IPS DF 6.9 (cell line): ENCODE data around the gene DNAH9.

Experiments
- DNase-seq: peaks from one replicate; pipeline ENCODE4 v3.0.0-alpha.2; 2013; ENCODE audit warnings: low read depth, low spot score
- H3K27ac ChIP-seq: one replicate; pipeline ENCODE4 v1.5.1; 2013; ENCODE audit warnings: low read length, control low read depth
- H3K27me3 ChIP-seq: 2 replicates; pipeline ENCODE4 v1.6.1; 2013; ENCODE audit warnings: mild to moderate bottlenecking, low read length; ENCODE audit not compliant: control insufficient read depth, insufficient read depth
- H3K36me3 ChIP-seq: 2 replicates; pipeline ENCODE4 v1.6.1; 2013; ENCODE audit warnings: low read length; ENCODE audit not compliant: control insufficient read depth, insufficient read depth
- H3K4me1 ChIP-seq: 2 replicates; pipeline ENCODE4 v1.6.1; 2013; ENCODE audit warnings: low read length; ENCODE audit not compliant: control insufficient read depth, insufficient read depth
- H3K4me3 ChIP-seq: 2 replicates; pipeline ENCODE4 v1.5.1; 2013; ENCODE audit warnings: mild to moderate bottlenecking, low read length
- H3K9me3 ChIP-seq: 2 replicates; pipeline ENCODE4 v1.6.1; 2013; ENCODE audit warnings: low read length, inconsistent platforms; ENCODE audit not compliant: control insufficient read depth, insufficient read depth
- WGBS: extraction: QIAGEN DNeasy Blood & Tissue Kit; methylation state at CpG from one replicate; pipeline ENCODE4 v1.1.7; 2013; ENCODE audit warnings: mixed read lengths, missing lambda C conversion rate; ENCODE audit not compliant: insufficient read length, insufficient coverage; 5-methylcytosine and 5-hydroxymethylcytosine counted together

Gene DNAH9

DNA sequence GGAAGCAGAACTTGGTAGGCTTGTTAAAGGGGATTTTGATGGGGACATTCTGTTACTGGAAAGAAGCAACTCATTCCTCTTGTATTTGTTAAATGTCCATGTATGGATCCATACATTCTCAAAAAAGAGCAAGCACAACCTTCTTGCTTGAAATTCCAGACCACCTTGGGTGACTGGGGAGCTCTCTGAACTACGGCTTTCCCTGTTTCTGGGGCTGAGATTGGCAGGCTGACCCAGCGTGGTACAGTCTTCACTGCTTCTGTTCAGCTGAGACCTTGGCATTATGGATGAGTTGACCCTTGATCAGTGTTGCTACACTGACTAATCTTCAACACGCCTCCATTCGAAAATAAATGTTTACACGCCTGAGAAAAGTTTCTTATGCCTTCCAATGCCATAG lies 38.5 kb downstream of the DNAH9 start:
- Histone ChIP-seq H3K4me1 (no peaks in the 10 kb centered on the region), H3K9me3 (no peaks in the 10 kb centered on the region), H3K4me3 (no peak overlapping the region), H3K27me3 (no peaks in the 10 kb centered on the region), H3K27ac (no peak overlapping the region), H3K36me3 (no peaks in the 10 kb centered on the region)
- WGBS: no CpG with 5 or more reads among the region's 5 CpGs
- DNase-seq: no peak

DNA sequence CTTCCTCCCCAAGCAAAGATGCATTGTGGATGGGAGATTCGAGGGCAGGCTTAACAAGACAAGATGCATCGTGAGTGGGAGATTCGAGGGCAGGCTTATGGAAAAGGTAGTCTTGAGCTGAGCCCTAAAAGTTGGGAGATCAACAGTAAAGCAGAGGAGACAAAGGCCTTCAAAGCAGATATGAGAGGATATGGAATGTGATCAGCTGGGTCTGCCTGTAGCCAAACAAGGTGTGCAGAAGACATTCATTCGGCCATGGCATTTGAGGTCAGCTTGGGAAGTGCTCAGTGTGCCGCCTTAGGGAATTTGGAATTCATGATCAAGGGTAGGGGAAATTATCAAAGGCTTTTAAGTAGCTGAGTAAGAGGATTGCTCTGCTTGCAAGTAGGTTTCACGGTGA lies 39.5 kb downstream of the DNAH9 start:
- no peak for DNase-seq
- H3K27me3 ChIP-seq: no peaks in the 10 kb centered on the region
- no CpG with 5 or more reads among the region's 6 CpGs for WGBS
- H3K27ac ChIP-seq: no peak overlapping the region
- H3K9me3 ChIP-seq: no peaks in the 10 kb centered on the region
- H3K4me3 ChIP-seq: no peak overlapping the region
- H3K36me3 ChIP-seq: no peaks in the 10 kb centered on the region
- no peaks in the 10 kb centered on the region for H3K4me1 ChIP-seq

DNA sequence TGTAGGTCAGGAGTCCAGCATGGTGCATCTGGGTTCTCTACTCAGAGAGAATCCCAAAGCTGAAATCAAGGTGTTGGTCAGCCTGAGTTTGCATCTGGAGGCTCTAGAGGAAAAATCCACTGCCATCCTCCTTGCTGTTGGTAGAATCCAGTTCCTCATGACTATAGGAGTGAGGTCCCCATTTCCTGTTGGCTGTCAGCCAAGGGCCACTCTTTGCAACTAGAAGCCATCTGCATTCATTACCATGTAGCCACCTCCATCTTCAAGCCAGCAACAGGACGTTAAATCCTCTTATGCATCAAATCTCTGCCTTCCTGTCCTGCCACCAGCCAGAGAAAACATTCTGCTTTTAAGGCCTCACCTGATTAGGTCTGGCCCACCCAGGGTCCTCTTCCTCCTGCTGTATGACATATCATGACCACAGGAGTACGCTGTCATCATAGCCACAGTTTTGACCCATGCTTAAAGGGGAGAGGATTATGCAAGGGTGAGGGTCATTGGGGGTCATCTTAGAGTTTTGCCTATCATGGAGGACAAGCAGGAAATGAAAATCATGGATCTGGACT lies 40.5 kb downstream of the DNAH9 start:
- Histone ChIP-seq H3K27ac (no peak overlapping the region), H3K9me3 (no peaks in the 10 kb centered on the region), H3K36me3 (no peaks in the 10 kb centered on the region), H3K4me1 (no peaks in the 10 kb centered on the region), H3K27me3 (no peaks in the 10 kb centered on the region), H3K4me3 (no peak overlapping the region)
- WGBS: no CpG with 5 or more reads among the region's 2 CpGs
- DNase-seq: no peak

DNA sequence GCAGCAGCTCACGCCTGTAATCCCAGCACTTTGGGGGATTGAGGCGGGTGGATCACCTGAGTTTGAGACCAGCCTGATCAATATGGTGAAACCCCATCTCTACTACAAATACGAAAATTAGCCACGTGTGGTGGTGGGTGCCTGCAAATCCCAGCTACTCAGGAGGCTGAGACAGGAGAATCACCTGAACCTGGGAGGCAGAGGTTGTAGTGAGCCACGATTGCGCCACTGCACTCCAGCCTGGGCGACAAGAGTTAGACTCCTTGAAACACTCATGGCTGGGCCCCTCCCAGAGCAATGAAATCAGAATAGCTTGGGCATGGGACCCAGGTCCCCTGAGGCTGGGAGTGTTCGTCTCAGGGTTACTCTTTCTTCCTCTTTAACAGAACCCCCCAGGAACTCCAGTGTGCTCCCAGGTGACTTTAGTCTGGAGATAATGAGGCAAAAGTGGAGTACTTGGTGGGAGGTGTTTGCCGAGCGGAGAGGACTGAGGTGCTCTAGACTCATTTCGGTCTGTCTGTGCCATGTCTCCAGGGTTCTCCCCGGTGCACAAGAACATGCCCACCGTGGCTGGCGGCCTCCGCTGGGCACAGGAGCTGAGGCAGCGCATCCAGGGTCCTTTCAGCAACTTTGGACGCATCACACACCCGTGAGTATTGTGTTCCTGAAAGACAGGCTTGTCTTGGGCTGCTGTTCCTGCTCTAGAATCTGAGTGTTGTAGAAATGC lies 41.6 kb downstream of the DNAH9 start:
- Histone ChIP-seq H3K4me1 (no peaks in the 10 kb centered on the region), H3K4me3 (no peak overlapping the region), H3K9me3 (no peaks in the 10 kb centered on the region), H3K27ac (no peak overlapping the region), H3K36me3 (no peaks in the 10 kb centered on the region), H3K27me3 (no peaks in the 10 kb centered on the region)
- WGBS: no CpG with 5 or more reads among the region's 18 CpGs
- no peak for DNase-seq

DNA sequence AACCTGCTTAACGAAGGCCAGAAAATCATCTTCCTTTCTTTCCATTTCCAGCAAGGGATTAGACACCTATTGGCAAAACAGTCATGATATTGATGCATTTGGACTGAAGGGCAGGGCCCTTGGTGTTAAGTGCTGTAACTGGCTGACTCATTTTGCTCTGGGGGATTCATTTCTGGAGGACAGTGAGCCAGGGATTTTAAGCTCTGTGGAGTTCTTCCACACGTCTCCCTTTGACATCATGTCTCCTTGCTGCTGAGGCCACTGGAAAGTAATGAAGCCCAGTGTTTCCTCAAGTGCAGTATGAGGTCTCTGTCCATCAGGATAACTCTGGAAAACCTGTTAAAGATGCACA lies 42.2 kb downstream of the DNAH9 start:
- Histone ChIP-seq H3K9me3 (no peaks in the 10 kb centered on the region), H3K36me3 (no peaks in the 10 kb centered on the region), H3K27ac (no peak overlapping the region), H3K4me1 (no peaks in the 10 kb centered on the region), H3K27me3 (no peaks in the 10 kb centered on the region), H3K4me3 (no peak overlapping the region)
- DNase-seq: no peak
- no CpG with 5 or more reads among the region's 2 CpGs for WGBS

DNA sequence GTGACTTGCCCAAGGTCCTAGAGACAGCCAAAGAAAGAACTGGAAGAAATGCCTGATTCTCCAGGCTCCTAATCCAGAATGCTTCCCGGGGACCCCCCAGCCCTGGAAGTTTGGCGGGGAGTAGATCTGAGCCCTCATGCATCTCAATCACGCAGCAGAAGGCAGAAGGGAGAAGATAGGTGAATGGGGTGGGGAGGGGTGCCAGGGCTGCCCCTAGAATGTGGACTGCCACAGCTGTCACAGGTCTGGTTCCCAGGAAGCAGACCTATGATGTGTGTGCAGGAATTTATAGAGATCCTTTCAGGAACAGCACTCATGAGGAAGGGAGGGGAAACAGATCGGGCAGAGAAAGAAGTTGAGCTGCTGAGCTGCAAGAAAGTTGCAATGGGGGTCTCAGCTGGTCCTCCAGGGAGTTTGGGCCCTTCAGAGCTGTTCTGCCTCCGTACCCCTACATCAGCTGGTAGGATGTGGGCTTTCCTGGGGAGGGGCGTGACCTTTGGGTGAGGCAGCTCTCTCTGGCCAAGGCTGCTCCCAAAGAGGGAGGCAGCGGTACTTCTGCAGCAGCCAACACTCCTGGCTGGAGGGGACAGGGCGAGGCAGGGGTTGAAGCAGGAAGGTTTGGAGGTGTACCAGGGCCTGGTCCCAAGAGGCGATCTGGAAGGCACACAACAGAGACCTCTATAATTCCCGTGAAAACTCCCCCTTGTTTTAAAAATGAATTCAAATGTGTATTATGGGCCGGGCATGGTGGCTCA lies 43.4 kb downstream of the DNAH9 start:
- H3K4me1 ChIP-seq: no peaks in the 10 kb centered on the region
- H3K36me3 ChIP-seq: no peaks in the 10 kb centered on the region
- H3K27me3 ChIP-seq: no peaks in the 10 kb centered on the region
- H3K27ac ChIP-seq: no peak overlapping the region
- H3K4me3 ChIP-seq: no peak overlapping the region
- WGBS: no CpG with 5 or more reads among the region's 11 CpGs
- H3K9me3 ChIP-seq: no peaks in the 10 kb centered on the region
- DNase-seq: no peak

DNA sequence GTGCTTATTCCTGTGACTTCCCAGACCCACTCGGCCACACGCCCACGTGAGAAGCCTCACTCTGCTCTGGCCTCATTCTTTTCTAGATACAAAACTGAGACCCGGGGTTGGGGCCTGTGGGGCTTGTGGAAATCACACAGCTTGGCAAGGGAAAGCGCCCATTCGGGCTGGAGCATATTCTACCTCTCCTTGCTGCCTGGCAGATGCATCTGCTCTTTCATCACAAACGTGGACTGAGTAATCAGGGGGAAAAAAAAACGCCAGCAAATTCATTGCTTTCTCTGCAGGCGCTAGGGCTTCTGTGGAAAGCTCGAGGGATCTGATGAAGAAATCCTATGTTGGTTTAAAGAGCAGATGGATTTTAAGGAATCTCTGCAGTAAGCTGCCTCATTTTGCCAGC lies 44.4 kb downstream of the DNAH9 start:
- Histone ChIP-seq H3K27ac (no peak overlapping the region), H3K36me3 (no peaks in the 10 kb centered on the region), H3K9me3 (no peaks in the 10 kb centered on the region), H3K27me3 (no peaks in the 10 kb centered on the region), H3K4me3 (no peak overlapping the region), H3K4me1 (no peaks in the 10 kb centered on the region)
- WGBS: no CpG with 5 or more reads among the region's 10 CpGs
- DNase-seq: no peak

DNA sequence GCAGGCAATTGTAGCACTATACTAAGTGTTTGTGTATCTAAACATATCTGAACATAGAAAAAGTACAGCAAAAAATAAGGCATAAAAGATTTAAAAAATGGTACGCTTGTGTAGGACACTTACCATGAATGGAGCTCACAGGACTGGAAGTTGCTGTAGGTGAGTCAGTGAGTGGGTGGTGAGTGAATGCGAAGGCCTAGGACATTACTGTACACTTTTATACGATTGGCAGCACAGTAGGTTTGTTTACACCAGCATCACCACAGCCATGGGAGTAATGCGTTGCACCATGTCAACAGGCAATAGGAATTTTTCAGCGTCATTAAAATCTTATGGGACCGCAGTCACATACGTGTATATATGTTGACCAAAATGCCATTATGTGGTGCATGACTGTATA lies 45.6 kb downstream of the DNAH9 start:
- DNase-seq: no peak
- H3K27me3 ChIP-seq: no peaks in the 10 kb centered on the region
- no peak overlapping the region for H3K4me3 ChIP-seq
- no peaks in the 10 kb centered on the region for H3K9me3 ChIP-seq
- no CpG with 5 or more reads among the region's 7 CpGs for WGBS
- H3K27ac ChIP-seq: no peak overlapping the region
- no peaks in the 10 kb centered on the region for H3K4me1 ChIP-seq
- H3K36me3 ChIP-seq: no peaks in the 10 kb centered on the region

DNA sequence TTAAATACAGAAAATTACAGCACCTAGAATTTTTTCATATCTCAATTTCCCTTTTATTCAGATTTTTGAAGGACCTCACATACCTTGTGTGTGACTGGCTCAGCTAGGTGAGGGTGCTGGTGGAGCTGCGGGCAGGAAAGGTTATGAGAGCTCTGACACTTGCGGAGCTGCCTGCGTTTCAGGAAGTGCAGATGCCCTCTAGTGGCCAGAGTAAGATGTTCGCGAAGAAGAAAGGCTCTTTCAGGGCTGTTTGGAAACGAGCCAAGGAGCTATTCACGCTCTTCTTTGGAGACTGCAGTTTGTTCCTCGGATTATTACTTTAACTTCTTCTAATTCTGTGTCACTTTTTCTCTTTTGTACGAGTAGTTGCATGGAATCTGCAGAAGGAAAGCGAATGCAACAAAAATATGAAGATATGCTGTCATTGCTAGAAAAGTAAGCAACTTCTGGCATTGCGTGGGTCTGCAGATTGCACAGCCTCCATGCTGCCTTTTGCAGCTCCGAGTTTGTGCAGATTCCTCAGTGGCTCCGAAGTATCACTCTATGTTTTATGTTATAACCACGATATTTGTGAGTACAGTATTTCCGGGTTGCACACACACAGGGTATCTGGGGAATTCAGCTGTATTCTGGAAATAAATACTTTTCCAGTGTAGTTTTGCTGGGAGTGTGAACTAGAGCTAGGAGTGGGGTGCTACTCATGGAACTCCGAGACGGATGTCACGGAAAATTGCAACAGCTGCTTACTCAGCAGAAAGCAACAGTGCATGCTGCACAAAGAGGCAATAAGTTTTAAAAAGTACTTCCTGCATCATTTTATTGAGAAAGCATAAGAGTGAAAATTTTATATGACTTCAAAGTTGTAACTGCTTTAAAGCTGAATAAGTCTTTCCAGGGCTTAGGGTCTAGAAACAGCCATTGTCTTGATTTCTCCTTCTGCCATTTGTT lies 46.3 kb downstream of the DNAH9 start:
- no peak overlapping the region for H3K4me3 ChIP-seq
- H3K36me3 ChIP-seq: no peaks in the 10 kb centered on the region
- no peak overlapping the region for H3K27ac ChIP-seq
- DNase-seq: peak; percentile 45
- H3K9me3 ChIP-seq: no peaks in the 10 kb centered on the region
- WGBS: no CpG with 5 or more reads among the region's 18 CpGs
- no peaks in the 10 kb centered on the region for H3K27me3 ChIP-seq
- H3K4me1 ChIP-seq: no peaks in the 10 kb centered on the region

DNA sequence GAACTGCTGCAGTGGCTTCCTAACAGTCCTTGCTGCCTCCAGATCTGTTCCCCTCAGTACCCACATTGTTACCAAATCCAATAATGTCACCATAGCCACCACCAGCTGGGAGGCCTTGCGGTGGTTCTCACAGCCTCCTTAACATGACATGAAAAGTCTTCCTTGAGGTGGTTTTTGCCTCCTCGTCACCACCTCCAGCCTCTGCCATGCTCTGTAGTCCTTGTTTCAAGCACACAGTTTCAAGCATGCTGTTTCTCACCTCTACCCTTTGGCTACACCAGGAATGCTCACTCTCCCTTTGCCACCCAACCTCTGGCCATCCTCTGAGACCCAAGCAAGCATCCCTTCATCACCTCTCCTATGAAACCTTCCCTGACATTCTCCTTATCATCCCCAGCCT lies 47.2 kb downstream of the DNAH9 start:
- no peaks in the 10 kb centered on the region for H3K27me3 ChIP-seq
- no peak overlapping the region for H3K4me3 ChIP-seq
- H3K9me3 ChIP-seq: no peaks in the 10 kb centered on the region
- H3K27ac ChIP-seq: no peak overlapping the region
- no peaks in the 10 kb centered on the region for H3K4me1 ChIP-seq
- DNase-seq: no peak
- H3K36me3 ChIP-seq: no peaks in the 10 kb centered on the region
- no CpG with 5 or more reads among the region's 2 CpGs for WGBS
